ENCODE results near the gene CHD1L. TPM values are rescaled to one million over a fixed set of nuclear protein-coding genes. Genes with fewer than 3 reads are reported as not detected.
A peak's percentile ranks its signal among the peaks of the same experiment; 100 is the strongest.
"Not testable (repeated sequence)": the region's sequence is repeated elsewhere in the genome, so short reads cannot be mapped to it uniquely, and the experiment has no call there.

Gene CHD1L
- total RNA-seq, 2 donors from 2014 or later: 11.5 to 21.5 TPM

GRCh38 chr1:147223740-147224615, 18.5 kb upstream of the CHD1L start:
- no peaks in the 10 kb centered on the region for H3K36me3 ChIP-seq (replicated peaks in 1 of 2; ENCODE audit: insufficient read depth in 1 of 2, low read depth in 2 of 2)
- no peaks in the 10 kb centered on the region for H3K27me3 ChIP-seq
- intact Hi-C loops (cut with DNase I): no loop called here
- no peak for DNase-seq
- peaks cover 50% of the 10 kb centered on the region for H3K4me1 ChIP-seq
- ATAC-seq: peak; percentile 31
- WGBS, 2 donors: 48 to 53% methylated on average over 14 of the region's 14 CpGs
- H3K9me3 ChIP-seq: no peaks in the 10 kb centered on the region
- no peak for TF ChIP-seq CTCF (IDR thresholded peaks at IDR 0.05)
- TF ChIP-seq POLR2A (IDR thresholded peaks at IDR 0.05): no peak
- peak overlapping the region in 1 of 2 donors; percentile 65 for H3K4me3 ChIP-seq
- peak overlapping the region in 3 of 4 donors; percentile 2 to 94 (median 90) for H3K27ac ChIP-seq

GRCh38 chr1:147225193-147225730, 17.2 kb upstream of the CHD1L start, which contains the start of gene FMO5:
FMO5 (minus strand) TSS chr1:147225339; CDS start chr1:147225029, 310 bp downstream.
- Histone ChIP-seq H3K9me3 (no peaks in the 10 kb centered on the region), H3K27me3 (no peaks in the 10 kb centered on the region), H3K4me1 (peaks cover 45% of the 10 kb centered on the region), H3K27ac (peak within 1 kb of the TSS; percentile 66 to 94 (median 89)), H3K4me3 (peak within 1 kb of the TSS; percentile 1 to 65), H3K36me3 (replicated peaks in 1 of 2; ENCODE audit: insufficient read depth in 1 of 2, low read depth in 2 of 2) (no peaks in the 10 kb centered on the region)
- ATAC-seq (peak; percentile 89), DNase-seq (peak; percentile 74 to 86 (median 80))
- 0% methylated on average over 17 of the region's 17 CpGs for WGBS, 2 donors
- peak in 4 of 7 experiments; percentile 36 to 56 (median 53) for TF ChIP-seq CTCF (IDR thresholded peaks at IDR 0.05)
- peak; percentile 24 to 81 (median 79) for TF ChIP-seq POLR2A (IDR thresholded peaks at IDR 0.05)
- intact Hi-C loops (cut with DNase I): no loop called here

GRCh38 chr1:147231032-147231431, 11.5 kb upstream of the CHD1L start:
- H3K36me3 ChIP-seq (replicated peaks in 1 of 2; ENCODE audit: insufficient read depth in 1 of 2, low read depth in 2 of 2); intact Hi-C loops (cut with DNase I); ATAC-seq; H3K9me3 ChIP-seq; H3K27me3 ChIP-seq; H3K4me3 ChIP-seq: not testable (repeated sequence)
- TF ChIP-seq POLR2A (IDR thresholded peaks at IDR 0.05) (peak in 2 of 3 donors; percentile 31 to 55), CTCF (IDR thresholded peaks at IDR 0.05) (peak in 3 of 7 experiments; percentile 1 to 16 (median 5))
- H3K27ac ChIP-seq: peak overlapping the region; percentile 45 to 84 (median 78)
- H3K4me1 ChIP-seq: peaks cover 48% of the 10 kb centered on the region
- WGBS, 2 donors: 23 to 25% methylated on average over 5 of the region's 5 CpGs
- DNase-seq: peak in 1 of 4 donors; percentile 63

- H3K4me1 ChIP-seq: peaks cover 70% of the 10 kb centered on the region
- H3K4me3 ChIP-seq; H3K27me3 ChIP-seq; H3K9me3 ChIP-seq; DNase-seq; H3K36me3 ChIP-seq (replicated peaks in 1 of 2; ENCODE audit: insufficient read depth in 1 of 2, low read depth in 2 of 2); ATAC-seq; intact Hi-C loops (cut with DNase I); H3K27ac ChIP-seq: not testable (repeated sequence)
- WGBS, 2 donors: 46 to 53% methylated on average over 8 of the region's 8 CpGs
Observed at GRCh38 chr1:147233903-147234302, 8.6 kb upstream of the CHD1L start.

GRCh38 chr1:147235822-147236221, 6.7 kb upstream of the CHD1L start:
- intact Hi-C loops (cut with DNase I): no loop called here
- ATAC-seq (peak; percentile 65), DNase-seq (peak; percentile 64 to 85 (median 80))
- Histone ChIP-seq H3K27ac (peak overlapping the region; percentile 40 to 81 (median 78)), H3K36me3 (replicated peaks in 1 of 2; ENCODE audit: insufficient read depth in 1 of 2, low read depth in 2 of 2) (no peaks in the 10 kb centered on the region), H3K4me3 (no peak overlapping the region), H3K9me3 (no peaks in the 10 kb centered on the region), H3K4me1 (peaks cover 83% of the 10 kb centered on the region), H3K27me3 (no peaks in the 10 kb centered on the region)
- TF ChIP-seq CTCF (IDR thresholded peaks at IDR 0.05) (no peak), POLR2A (IDR thresholded peaks at IDR 0.05) (peak in 2 of 3 donors; percentile 28)
- 94 to 100% methylated on average over 1 of the region's 1 CpG for WGBS, 2 donors
